Measurements from ENCODE around the gene GPC6.

Gene GPC6

GRCh38 chr13:93325303-93326233 is 99.0 kb downstream of the GPC6 start:
- no peak for DNase-seq

GRCh38 chr13:93326234-93326811 is 99.7 kb downstream of the GPC6 start:
- no peak for DNase-seq

DNA sequence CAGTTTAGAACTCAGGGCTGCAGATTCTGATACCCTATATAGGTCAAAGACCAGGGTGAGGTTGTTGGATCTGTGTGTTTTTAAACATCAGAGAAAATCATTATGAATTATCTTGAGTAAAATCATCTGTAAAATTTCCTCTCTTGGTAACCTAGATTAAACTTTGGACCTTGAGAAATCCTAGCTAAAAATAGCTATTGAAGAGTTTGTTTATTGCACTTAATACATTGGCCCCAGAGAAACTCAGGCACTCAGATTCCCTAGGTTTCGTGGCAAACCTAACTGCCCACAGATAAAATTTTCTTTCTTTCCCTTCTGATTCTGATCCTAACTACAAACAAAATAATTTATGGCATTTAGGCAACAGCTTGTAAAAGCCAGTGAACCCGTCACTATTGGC is 102.3 kb downstream of the GPC6 start:
- no peak for DNase-seq

- no peak for DNase-seq
These were observed 110.1 kb downstream of the GPC6 start for GRCh38 chr13:93336728-93337127.

GRCh38 chr13:93338030-93338429 is 111.4 kb downstream of the GPC6 start:
- no peak for DNase-seq

GRCh38 chr13:93338906-93339305 is 112.3 kb downstream of the GPC6 start:
- no peak for DNase-seq

DNA sequence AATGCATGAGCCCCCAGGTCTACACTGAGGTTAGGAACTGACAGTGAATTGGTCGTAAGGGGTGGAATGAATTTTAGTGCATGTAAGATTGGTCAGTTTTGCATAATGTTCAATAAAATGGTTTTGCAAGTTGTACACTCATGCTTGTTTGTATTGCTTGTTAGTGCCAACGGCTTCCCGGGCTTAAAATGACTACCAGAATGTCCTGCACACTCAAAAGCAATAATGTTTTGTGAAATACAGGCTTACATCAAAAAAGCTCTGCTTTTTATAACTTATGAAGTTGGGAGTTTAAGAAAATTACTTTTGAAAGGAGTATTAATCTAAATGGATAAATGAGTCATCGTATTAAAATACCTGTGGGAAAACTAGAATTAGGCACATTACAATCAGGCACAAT is 112.9 kb downstream of the GPC6 start:
- DNase-seq = no peak

DNA sequence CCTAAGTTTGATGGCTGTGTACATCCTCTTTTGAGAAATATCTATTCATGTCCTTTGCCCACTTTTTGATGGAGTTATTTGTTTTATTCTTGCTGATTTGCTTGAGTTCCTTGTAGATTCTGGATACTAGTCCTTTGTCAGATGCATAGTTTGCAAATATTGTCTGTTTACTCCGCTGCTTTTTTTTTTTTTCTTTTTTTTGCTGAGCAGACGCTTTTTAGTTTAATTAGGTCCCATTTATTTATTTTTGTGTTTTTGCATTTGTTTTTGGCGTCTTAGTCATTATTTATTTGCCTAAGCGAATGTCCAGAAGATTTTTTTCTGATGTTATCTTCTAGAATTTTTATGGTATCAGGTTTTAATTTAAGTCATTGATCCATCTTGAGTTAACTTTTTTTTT is 114.9 kb downstream of the GPC6 start:
- DNase-seq = no peak

- no peak for DNase-seq
These were observed 116.5 kb downstream of the GPC6 start for GRCh38 chr13:93343097-93343496.

DNA sequence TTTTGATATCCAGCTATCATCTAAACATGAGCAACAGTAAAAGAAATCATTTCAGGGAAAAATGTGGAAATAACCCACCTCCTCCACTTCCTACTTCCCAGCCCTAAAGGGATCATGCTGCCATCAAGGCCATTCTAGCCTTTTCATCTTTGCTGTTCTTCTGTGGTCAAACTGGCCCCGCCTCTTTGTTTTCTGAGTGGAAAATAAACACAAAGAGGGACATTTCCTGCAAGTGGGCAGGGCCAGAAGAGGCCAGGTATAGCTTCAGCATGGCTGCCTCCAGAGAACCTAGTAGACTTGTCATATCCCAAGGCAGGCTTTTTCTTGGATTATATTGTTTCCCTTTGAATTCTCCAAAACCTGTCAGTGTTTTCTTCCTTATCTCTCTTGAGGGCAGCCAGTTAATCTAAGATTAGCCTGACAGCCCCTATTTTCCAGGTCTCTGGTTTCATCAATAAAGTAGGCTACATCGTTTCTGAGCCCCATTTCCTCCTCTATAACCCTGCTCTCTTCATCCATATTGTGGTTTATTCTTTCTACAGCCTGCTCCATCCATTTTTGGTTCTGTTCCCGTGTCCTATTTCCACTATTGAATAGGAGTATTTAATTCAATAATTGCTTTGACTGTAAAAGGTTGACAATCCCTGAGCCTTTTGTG is 117.6 kb downstream of the GPC6 start:
- DNase-seq = no peak

- no peak for DNase-seq
These were observed 118.4 kb downstream of the GPC6 start for GRCh38 chr13:93345024-93345423.

- DNase-seq = no peak
These were observed 119.2 kb downstream of the GPC6 start for GRCh38 chr13:93345770-93346169.

GRCh38 chr13:93352616-93353015 is 126.0 kb downstream of the GPC6 start:
- DNase-seq = no peak

GRCh38 chr13:93355094-93355493 is 128.5 kb downstream of the GPC6 start:
- no peak for DNase-seq

GRCh38 chr13:93356469-93356868 is 129.9 kb downstream of the GPC6 start:
- no peak for DNase-seq

- no peak for DNase-seq
These were observed 133.4 kb downstream of the GPC6 start for GRCh38 chr13:93360021-93360420.

- no peak for DNase-seq
These were observed 135.1 kb downstream of the GPC6 start for GRCh38 chr13:93361703-93362102.

DNA sequence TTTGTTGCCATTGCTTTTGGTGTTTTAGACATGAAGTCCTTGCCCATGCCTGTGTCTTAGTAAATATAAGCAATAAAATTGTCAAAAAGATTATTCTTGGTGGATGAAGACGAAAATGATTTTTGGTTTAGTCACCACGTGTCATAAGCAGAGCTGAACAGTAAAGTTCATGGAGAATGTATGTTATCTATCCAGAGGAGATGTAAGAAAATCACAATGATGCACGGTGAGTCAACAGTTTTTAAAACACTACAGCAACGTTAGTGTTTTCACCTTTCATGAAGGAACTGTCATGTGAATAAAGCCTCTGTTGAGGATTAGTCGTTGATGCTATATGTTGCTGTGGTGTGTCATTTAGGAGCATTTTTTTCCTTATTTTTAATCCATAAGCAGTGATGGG is 137.6 kb downstream of the GPC6 start:
- no peak for DNase-seq

DNA sequence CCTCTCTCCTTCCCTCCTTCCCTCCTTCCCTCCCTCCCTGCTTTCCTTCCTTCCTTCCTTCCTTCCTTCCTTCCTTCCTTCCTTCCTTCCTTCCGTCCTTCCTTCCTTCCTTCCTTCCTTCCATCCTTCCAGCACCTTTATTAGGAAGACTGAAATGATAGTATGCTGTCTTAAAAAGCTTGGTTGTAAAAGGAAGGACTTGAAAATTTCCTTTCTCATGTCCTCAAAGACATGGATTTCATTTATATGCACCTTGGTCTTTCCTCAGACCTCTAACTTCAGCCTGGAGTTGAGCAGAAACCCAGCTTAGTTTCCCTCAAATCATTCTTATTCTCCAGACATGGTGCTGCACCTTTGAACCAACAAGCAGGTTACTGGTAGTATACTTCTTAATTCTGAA is 141.7 kb downstream of the GPC6 start:
- no peak for DNase-seq

GRCh38 chr13:93368718-93369117 is 142.1 kb downstream of the GPC6 start:
- DNase-seq = no peak

- no peak for DNase-seq
These were observed 146.2 kb downstream of the GPC6 start for GRCh38 chr13:93372856-93373255.

- no peak for DNase-seq
These were observed 148.9 kb downstream of the GPC6 start for GRCh38 chr13:93375491-93375890.

GRCh38 chr13:93377196-93377595 is 150.6 kb downstream of the GPC6 start:
- DNase-seq = no peak

- no peak for DNase-seq
These were observed 151.6 kb downstream of the GPC6 start for GRCh38 chr13:93378184-93378583.

All from inflammatory macrophage treated with lipopolysaccharide for 4 hours (primary cell).